SH-SY5Y (cell line): ENCODE measurements around the gene ACTR1A.

ENCODE experiments used
- GATA2 ChIP-seq: IDR thresholded peaks from 2 replicates; pipeline ENCODE4 v1.6.1; 2011; ENCODE audit warnings: mild to moderate bottlenecking, low read depth, low read length
- GATA3 ChIP-seq: IDR thresholded peaks from 2 replicates; pipeline ENCODE4 v1.6.1; 2011; ENCODE audit warnings: low read depth, mild to moderate bottlenecking, low read length, moderate library complexity

ACTR1A gene

GRCh38 chr10:102524746-102525145 is 22.2 kb upstream of the ACTR1A start:
- no peak for TF ChIP-seq GATA3
- no peak for TF ChIP-seq GATA2

GRCh38 chr10:102523250-102524029 is 20.9 kb upstream of the ACTR1A start:
- TF ChIP-seq GATA3 (no peak), GATA2 (no peak)

- no peak for TF ChIP-seq GATA2
- TF ChIP-seq GATA3 = no peak
These were observed 20.4 kb upstream of the ACTR1A start for GRCh38 chr10:102522874-102523249.

- TF ChIP-seq GATA3 (no peak), GATA2 (no peak)
These were observed 16.8 kb upstream of the ACTR1A start for GRCh38 chr10:102519246-102519825.

GRCh38 chr10:102517553-102517952 is 15.0 kb upstream of the ACTR1A start:
- TF ChIP-seq GATA3 (no peak), GATA2 (no peak)

- TF ChIP-seq GATA2 (no peak), GATA3 (no peak)
These were observed 13.2 kb upstream of the ACTR1A start for GRCh38 chr10:102515724-102516123.

GRCh38 chr10:102514487-102515311 is 12.2 kb upstream of the ACTR1A start:
- TF ChIP-seq GATA3 (no peak), GATA2 (no peak)

- TF ChIP-seq GATA2 (no peak), GATA3 (no peak)
These were observed 9.2 kb upstream of the ACTR1A start for GRCh38 chr10:102511583-102512274.

GRCh38 chr10:102509387-102509786 is 6.9 kb upstream of the ACTR1A start:
- TF ChIP-seq GATA3 (no peak), GATA2 (no peak)

- TF ChIP-seq GATA3 (no peak), GATA2 (no peak)
These were observed 6.0 kb upstream of the ACTR1A start for GRCh38 chr10:102508506-102508905.

- no peak for TF ChIP-seq GATA3
- TF ChIP-seq GATA2 = no peak
These were observed 5.0 kb upstream of the ACTR1A start for GRCh38 chr10:102507521-102507920.

- TF ChIP-seq GATA3 (no peak), GATA2 (no peak)
These were observed 3.1 kb upstream of the ACTR1A start for GRCh38 chr10:102505462-102506115.

GRCh38 chr10:102504976-102505300 is 2.4 kb upstream of the ACTR1A start:
- no peak for TF ChIP-seq GATA2
- TF ChIP-seq GATA3 = no peak
